Body of pancreas (tissue), 4 donors: ENCODE results near the gene MSH2.

ENCODE experiments used
- POLR2A ChIP-seq, 3 donors: fragments of 450-650 bp; IDR thresholded peaks; one replicate each; pipeline ENCODE4 v1.6.1; 2016; ENCODE audit warnings: antibody characterized with exemption in 3 of 3, mild to moderate bottlenecking in 2 of 3
- TF ChIP-seq, protein P1 (sequence below), 7 experiments: fragments of 450-650 bp in 4 of 7; fragments of 200-600 bp in 3 of 7; sonication (generic) in 3 of 7; IDR thresholded peaks; one replicate each; pipeline ENCODE4 v1.5.1; 2016 to 2019; ENCODE audit warnings: antibody characterized with exemption in 7 of 7

DNA sequence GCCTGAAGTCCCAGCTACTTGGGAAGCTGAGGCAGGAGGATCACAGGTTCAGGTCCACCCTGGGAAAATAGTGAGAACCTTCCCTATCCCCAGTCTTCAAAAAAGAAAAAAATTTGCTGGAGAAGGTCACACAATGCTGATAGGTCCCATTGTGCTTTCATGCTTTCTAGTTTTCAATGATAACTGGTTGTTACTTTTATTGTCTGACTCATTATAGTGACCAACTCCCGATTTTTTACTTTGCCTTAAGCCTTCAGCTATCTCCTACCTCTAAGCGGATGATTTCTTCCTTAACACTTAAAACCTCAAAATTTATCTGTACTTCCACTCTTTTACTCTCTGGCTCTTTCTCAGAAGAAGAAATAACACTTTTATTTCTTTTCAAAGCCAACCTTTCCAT, 17.3 kb downstream of the MSH2 start:
- TF ChIP-seq, protein P1, sequence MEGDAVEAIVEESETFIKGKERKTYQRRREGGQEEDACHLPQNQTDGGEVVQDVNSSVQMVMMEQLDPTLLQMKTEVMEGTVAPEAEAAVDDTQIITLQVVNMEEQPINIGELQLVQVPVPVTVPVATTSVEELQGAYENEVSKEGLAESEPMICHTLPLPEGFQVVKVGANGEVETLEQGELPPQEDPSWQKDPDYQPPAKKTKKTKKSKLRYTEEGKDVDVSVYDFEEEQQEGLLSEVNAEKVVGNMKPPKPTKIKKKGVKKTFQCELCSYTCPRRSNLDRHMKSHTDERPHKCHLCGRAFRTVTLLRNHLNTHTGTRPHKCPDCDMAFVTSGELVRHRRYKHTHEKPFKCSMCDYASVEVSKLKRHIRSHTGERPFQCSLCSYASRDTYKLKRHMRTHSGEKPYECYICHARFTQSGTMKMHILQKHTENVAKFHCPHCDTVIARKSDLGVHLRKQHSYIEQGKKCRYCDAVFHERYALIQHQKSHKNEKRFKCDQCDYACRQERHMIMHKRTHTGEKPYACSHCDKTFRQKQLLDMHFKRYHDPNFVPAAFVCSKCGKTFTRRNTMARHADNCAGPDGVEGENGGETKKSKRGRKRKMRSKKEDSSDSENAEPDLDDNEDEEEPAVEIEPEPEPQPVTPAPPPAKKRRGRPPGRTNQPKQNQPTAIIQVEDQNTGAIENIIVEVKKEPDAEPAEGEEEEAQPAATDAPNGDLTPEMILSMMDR (IDR thresholded peaks at IDR 0.05), result no peak
- no peak for TF ChIP-seq POLR2A (IDR thresholded peaks at IDR 0.05)
